Measurements from ENCODE around the gene RAPGEF6.

- no peak for TF ChIP-seq TAF1 (IDR thresholded peaks at IDR 0.05; ENCODE audit: borderline replicate concordance, insufficient read depth, low read length)
- TF ChIP-seq, protein P1, sequence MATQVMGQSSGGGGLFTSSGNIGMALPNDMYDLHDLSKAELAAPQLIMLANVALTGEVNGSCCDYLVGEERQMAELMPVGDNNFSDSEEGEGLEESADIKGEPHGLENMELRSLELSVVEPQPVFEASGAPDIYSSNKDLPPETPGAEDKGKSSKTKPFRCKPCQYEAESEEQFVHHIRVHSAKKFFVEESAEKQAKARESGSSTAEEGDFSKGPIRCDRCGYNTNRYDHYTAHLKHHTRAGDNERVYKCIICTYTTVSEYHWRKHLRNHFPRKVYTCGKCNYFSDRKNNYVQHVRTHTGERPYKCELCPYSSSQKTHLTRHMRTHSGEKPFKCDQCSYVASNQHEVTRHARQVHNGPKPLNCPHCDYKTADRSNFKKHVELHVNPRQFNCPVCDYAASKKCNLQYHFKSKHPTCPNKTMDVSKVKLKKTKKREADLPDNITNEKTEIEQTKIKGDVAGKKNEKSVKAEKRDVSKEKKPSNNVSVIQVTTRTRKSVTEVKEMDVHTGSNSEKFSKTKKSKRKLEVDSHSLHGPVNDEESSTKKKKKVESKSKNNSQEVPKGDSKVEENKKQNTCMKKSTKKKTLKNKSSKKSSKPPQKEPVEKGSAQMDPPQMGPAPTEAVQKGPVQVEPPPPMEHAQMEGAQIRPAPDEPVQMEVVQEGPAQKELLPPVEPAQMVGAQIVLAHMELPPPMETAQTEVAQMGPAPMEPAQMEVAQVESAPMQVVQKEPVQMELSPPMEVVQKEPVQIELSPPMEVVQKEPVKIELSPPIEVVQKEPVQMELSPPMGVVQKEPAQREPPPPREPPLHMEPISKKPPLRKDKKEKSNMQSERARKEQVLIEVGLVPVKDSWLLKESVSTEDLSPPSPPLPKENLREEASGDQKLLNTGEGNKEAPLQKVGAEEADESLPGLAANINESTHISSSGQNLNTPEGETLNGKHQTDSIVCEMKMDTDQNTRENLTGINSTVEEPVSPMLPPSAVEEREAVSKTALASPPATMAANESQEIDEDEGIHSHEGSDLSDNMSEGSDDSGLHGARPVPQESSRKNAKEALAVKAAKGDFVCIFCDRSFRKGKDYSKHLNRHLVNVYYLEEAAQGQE (IDR thresholded peaks at IDR 0.05; ENCODE audit: insufficient read depth in 1 of 2, low read depth in 2 of 2, low read length in 2 of 2), result no peak
Observed at GRCh38 chr5:131571669-131572168, 63.3 kb downstream of the RAPGEF6 start.

Measured in PFSK-1 (cell line).